GM18873 (cell line): ENCODE measurements around the gene FAM227B.
"Not testable (repeated sequence)": the region's sequence is repeated elsewhere in the genome, so short reads cannot be mapped to it uniquely, and the experiment has no call there.

Experiments
- ATAC-seq: cut with Tn5 transposase; IDR thresholded peaks from one replicate; pipeline ENCODE4 v1.9.1; 2021; ENCODE audit warnings: mild to moderate bottlenecking, moderate library complexity, moderate number of reproducible peaks; ENCODE audit not compliant: unreplicated experiment, low FRiP score

FAM227B gene

GRCh38 chr15:49619226-49619625 lies 1.4 kb downstream of the FAM227B start:
- ATAC-seq, result no peak

- ATAC-seq, result not testable (repeated sequence)
Measured at GRCh38 chr15:49612240-49612639, 8.4 kb downstream of the FAM227B start.

GRCh38 chr15:49610157-49610918 lies 10.3 kb downstream of the FAM227B start:
- ATAC-seq, result no peak

GRCh38 chr15:49606594-49606993 lies 14.0 kb downstream of the FAM227B start:
- no peak for ATAC-seq

- ATAC-seq, result no peak
Measured at GRCh38 chr15:49605588-49605987, 15.0 kb downstream of the FAM227B start.

GRCh38 chr15:49604625-49605409 lies 15.8 kb downstream of the FAM227B start:
- no peak for ATAC-seq

GRCh38 chr15:49592829-49593316 lies 27.7 kb downstream of the FAM227B start:
- ATAC-seq, result not testable (repeated sequence)

- ATAC-seq, result no peak
Measured at GRCh38 chr15:49589030-49589429, 31.6 kb downstream of the FAM227B start.

- no peak for ATAC-seq
Measured at GRCh38 chr15:49573421-49573820, 47.2 kb downstream of the FAM227B start.

GRCh38 chr15:49570672-49571071 lies 49.9 kb downstream of the FAM227B start:
- ATAC-seq, result no peak

GRCh38 chr15:49570174-49570573 lies 50.4 kb downstream of the FAM227B start:
- no peak for ATAC-seq

- ATAC-seq, result no peak
Measured at GRCh38 chr15:49560045-49560444, 60.6 kb downstream of the FAM227B start.

- ATAC-seq, result no peak
Measured at GRCh38 chr15:49558929-49559328, 61.7 kb downstream of the FAM227B start.

- ATAC-seq, result no peak
Measured at GRCh38 chr15:49556437-49556836, 64.2 kb downstream of the FAM227B start.

GRCh38 chr15:49550342-49550741 lies 70.3 kb downstream of the FAM227B start:
- not testable (repeated sequence) for ATAC-seq

- no peak for ATAC-seq
Measured at GRCh38 chr15:49538520-49538919, 82.1 kb downstream of the FAM227B start.

- no peak for ATAC-seq
Measured at GRCh38 chr15:49530092-49530491, 90.5 kb downstream of the FAM227B start.

- no peak for ATAC-seq
Measured at GRCh38 chr15:49528289-49528688, 92.3 kb downstream of the FAM227B start.

GRCh38 chr15:49521802-49522201 lies 98.8 kb downstream of the FAM227B start:
- ATAC-seq, result no peak

GRCh38 chr15:49512739-49513138 lies 107.9 kb downstream of the FAM227B start:
- ATAC-seq, result not testable (repeated sequence)

GRCh38 chr15:49507261-49507660 lies 113.4 kb downstream of the FAM227B start:
- no peak for ATAC-seq

- ATAC-seq, result no peak
Measured at GRCh38 chr15:49506341-49506740, 114.3 kb downstream of the FAM227B start.
